ENCODE data around the gene GPATCH3.
A peak's percentile ranks its signal among the peaks of the same experiment; 100 is the strongest.
"Not testable (repeated sequence)": the region's sequence is repeated elsewhere in the genome, so short reads cannot be mapped to it uniquely, and the experiment has no call there.

GPATCH3 gene, protein sequence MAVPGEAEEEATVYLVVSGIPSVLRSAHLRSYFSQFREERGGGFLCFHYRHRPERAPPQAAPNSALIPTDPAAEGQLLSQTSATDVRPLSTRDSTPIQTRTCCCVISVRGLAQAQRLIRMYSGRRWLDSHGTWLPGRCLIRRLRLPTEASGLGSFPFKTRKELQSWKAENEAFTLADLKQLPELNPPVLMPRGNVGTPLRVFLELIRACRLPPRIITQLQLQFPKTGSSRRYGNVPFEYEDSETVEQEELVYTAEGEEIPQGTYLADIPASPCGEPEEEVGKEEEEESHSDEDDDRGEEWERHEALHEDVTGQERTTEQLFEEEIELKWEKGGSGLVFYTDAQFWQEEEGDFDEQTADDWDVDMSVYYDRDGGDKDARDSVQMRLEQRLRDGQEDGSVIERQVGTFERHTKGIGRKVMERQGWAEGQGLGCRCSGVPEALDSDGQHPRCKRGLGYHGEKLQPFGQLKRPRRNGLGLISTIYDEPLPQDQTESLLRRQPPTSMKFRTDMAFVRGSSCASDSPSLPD

DNA sequence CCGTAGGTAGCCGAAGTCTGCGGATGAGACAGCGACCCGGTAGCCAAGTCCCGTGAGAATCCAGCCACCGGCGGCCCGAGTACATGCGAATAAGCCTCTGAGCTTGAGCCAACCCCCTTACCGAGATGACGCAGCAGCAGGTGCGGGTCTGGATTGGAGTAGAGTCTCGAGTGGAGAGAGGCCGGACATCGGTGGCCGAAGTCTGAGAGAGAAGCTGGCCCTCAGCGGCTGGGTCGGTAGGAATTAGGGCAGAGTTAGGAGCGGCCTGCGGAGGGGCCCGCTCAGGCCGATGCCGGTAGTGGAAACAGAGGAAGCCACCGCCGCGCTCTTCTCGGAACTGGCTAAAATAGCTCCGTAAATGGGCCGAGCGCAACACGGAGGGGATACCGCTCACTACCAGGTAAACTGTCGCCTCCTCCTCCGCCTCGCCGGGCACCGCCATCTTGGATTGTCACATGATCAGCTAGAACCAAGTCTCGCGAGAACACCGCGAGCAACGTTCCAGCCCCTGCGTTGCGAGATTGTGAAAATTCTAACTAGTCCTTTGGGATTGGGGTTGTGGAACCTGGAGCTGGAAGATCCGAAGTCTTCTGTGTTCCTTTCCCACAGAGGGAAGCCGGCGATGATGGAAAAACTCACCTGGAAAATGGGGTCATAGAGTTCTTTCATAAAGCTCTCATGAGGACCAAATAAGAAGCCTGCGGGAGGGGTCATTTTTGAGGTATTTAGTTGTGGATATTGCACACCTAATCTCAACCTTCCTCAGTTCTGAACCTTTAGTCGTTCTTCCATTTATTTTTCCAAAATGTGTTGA lies at the start of gene GPATCH3:
GPATCH3 (minus strand) TSS at position 467 of the 814 bp plus-strand sequence; CDS start at position 442, 25 bp downstream.
- peak; percentile 75 to 80 (median 76) for DNase-seq

DNA sequence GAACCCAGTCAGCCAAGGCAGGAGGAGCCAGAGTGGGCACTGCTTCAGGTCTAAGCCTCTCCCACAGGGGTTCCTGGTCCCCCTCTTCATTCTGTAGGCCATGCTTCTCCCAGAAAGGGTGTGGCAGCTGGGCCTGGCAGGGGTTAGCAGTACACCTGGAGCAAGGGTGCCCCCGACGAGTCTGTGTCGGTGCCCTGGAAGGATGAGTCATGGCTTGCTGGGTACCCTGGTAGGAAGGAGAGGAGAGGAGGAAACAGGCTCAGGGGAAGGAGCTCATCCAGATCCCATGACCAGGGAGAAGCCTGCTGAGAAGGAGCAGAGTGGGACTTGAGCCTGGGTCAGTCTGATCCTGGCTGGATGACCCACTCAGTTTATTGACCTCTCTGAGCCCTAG lies 49.7 kb upstream of the GPATCH3 start:
- DNase-seq = no peak

DNA sequence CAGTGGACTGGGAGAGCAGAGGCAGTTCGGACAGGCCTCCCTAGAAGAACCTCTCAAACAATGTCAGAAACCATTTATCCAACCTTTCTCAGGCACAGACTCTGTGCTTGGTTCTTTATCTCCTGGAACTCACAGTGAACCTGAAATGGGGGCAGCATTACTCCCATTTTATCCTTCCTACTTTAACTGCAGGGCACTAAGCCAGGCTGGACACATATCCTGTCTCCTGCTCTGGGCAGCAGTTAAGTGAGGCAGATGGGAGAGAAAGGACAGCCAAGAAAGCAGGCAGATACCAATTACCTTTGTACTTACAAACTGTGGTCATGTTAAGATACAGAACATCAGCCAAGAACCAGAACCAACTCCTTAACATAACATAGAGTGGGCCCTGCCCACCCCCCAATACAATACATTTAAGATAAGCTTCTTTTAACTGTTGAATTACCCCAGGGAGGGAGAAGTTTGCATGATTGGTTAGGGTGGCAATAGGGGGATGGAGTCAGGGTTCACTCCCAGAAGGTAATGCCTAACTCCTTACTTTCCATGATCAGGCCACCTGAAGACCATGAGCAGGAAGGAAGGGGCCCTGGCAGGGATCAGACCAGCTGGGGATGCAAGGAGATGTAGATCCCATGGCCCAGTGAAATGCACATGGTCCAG lies 49.1 kb upstream of the GPATCH3 start:
- DNase-seq = no peak

DNA sequence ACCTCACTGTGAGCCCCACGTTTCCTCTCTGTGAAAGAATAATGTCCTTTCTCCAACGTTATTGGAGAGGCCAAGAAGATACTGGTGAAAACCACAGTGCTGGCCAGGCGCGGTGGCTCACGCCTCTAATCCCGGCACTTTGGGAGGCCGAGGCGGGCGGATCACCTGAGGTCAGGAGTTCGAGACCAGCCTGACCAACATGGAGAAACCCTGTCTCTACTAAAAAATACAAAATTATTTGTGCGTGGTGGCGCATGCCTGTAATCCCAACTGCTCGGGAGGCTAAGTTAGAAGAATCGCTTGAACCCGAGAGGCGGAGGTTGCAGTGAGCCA lies 48.4 kb upstream of the GPATCH3 start:
- DNase-seq = not testable (repeated sequence)

DNA sequence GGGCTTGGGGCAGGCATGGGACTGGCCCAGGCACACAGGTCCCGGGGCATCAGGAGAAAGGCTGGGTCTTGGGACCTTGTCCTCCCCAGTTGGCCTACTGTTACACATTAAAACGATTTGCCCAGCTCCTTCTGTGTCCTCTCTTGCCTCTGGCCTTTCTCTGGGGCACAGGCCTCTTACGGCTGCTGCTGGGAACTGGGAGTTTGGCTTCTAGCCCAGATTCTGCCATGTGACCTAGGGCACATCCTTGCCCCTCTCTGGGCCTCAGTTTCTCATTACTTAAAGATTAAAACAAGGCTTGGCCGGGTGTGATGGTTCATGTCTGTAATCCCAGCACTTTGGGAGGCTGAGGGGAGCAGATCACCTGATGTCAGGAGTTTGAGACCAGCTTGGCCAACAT lies 46.0 kb upstream of the GPATCH3 start:
- DNase-seq = no peak

DNA sequence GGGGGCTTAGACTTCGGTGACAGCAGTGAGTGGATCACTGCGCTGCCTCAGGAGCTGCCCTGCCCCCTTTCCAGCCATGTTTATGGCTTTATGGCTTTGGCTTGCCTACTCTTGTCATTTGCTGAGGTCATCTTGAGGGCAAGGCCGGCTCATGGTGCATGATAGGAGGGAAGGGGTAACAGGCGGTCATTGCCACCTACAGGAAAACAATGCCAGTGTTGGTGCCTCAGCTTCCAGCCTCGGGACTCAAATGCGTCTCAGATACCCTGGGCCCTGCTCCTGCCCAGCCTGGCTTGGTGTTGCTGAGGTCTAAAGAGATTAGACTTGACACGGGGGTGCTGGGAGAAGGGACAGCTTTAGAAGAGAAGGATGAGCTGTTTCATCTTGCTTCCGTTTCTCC lies 45.5 kb upstream of the GPATCH3 start:
- no peak for DNase-seq

DNA sequence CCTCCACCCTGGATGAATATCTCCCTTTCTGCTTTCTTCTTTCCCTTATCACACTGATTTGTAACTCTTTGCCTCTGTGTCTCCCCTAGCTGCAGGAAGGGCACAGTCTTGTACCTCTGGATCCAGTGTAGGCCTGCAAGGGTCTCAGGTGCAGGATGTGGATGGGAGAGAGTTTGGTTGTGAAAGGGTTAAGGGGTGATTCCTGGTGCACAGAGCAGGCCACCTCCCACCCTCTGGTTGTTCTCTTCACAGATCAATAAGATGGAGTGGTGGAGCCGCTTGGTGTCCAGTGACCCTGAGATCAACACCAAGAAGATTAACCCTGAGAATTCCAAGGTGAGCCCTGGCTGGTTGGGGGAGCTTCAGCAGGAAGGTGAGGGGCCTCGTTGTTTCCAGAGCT lies 44.9 kb upstream of the GPATCH3 start:
- DNase-seq = no peak

DNA sequence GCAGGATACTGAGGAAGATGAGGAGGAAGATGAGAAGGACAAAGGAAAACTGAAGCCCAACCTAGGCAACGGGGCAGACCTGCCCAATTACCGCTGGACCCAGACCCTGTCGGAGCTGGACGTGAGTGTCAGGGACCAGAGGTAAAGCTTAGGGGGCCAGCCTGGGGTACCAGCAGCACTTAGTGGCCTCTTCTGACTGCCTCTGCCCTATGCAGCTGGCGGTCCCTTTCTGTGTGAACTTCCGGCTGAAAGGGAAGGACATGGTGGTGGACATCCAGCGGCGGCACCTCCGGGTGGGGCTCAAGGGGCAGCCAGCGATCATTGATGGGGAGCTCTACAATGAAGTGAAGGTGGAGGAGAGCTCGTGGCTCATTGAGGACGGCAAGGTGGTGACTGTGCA lies 42.4 kb upstream of the GPATCH3 start:
- DNase-seq = no peak

DNA sequence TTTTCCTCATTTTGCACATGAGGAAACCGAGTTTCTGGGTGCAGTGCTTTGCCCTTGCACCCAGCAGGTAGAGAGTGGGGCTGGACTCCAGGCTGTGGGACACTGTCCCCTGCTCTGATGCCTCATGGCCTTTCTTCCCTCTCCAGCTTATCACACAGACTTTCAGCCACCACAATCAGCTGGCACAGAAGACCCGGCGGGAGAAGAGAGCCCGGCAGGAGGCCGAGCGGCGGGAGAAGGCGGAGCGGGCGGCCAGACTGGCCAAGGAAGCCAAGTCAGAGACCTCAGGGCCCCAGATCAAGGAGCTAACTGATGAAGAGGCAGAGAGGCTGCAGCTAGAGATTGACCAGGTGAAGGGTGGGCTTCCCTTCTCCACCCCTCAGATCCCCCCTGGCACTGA lies 41.0 kb upstream of the GPATCH3 start:
- DNase-seq = no peak

DNA sequence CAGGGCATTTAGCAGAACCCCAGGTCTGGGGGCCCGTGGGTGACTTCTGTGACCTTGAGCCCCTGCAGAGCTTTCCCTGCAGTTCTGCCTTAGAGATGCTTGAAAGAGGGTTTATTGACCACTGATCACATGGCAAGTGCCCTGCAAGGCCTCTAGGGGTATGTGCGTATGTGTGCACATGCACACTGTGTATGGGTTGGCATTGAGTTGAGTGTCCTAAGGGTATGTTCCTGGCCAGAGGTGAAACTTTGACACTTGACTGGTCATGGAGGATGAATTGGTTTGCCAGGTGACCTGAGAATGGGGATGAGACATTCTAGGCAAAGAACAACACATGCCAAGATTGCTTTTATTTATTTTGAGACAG lies 38.4 kb upstream of the GPATCH3 start:
- DNase-seq = no peak

DNA sequence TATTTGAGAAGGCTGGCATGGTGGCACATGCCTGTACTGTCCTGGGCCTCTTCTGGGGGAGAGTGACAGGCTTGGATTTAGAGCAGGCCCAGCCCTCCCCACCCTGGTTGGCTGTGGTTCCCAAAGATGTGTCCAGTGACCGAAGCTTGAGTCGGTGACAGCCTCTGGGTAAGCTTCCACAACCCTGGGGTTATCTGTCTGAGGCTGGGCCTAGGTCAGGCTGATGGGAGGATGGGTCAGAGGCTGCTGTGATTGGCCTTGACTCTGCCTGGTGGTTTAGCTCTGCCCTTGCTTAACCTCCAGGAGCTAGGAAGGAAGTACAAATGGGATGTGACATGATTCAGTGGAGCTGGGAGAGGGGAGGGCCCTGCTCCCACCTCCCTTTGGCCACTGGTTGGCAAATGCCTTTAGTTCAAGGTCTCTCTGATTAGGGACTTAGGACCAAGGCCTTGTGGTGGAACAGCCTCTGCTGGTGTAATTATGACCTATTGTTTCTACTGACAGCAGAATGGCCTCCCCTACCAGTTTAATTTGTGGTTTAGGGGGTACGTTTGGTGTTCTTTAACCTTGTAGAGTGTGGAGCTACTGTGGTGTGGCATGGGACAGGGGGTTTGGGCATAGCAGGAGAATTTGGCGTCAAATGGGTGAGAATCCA lies 37.9 kb upstream of the GPATCH3 start:
- no peak for DNase-seq

DNA sequence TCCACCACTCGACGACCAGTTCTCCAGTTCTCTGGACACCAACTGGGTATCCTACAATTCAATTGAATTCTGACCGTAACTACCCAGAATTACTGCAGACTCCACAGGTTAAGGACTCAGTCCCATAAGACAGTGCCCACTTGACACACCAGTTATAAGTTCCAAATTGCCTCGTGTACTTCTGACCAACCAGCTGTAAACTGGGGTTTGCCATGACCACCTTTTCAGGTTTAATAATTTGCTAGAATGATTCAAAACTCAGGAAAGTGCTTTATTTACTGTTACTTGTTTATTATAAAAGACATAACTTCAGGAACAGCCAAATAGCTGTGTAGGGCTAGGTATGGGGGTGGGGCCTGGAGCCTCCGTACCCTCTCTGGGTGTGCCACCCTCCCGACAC lies 36.6 kb upstream of the GPATCH3 start:
- DNase-seq = no peak

DNA sequence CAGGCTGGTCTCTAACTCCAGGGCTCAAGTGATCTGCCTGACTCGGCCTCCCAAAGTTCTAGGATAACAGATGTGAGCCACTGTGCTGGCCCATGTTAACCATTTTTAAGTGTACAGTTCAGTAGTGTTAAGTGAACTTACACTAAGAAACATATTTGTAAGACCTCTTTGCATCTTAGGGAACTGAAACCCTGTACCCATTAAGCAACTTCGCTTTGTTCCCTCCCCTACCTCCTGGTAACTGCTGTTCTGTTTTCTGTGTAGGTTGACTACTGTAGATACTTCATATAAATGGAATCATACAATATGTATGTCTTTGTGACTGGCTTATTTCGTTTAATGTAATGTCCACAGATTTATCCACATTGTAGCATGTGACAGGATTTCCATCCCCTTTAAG lies 32.3 kb upstream of the GPATCH3 start:
- no peak for DNase-seq

DNA sequence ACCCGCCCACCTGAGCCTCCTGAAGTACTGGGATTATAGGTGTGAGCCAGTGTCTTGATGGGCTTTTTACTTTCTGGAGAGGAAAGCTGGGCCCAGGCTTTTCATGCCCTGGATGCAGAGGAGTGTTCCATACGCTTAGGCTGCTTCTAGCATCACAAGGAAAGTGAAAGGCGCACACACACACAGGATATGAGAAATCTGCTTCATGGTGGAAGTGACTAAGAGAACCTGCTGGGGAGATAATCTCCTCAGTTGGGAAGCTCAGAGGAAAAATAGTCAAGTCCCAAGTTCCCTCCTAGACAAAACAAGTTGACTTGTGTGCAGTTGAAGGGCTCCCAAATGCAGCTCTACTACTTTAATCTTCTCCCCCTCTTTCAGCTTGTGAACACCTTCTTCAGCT lies 23.4 kb upstream of the GPATCH3 start:
- DNase-seq = no peak

DNA sequence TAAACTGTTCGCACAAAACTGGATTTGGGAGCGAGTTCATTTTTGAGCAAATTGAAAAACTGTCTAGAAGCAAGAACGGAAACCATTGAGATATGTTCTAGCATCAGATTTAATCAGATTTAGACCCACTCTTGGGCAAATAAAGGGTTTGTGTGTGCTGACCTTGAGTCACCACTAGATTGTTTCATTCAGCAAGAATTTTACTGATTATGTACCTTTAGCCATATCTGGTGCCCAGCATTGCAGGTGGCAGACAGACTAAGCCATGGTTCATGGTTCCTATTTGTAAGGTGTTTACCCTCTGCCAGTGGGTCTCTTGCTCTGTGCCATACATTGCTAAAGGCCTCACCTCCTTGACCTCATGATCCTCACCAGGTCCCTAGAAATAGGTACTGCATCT lies 22.6 kb upstream of the GPATCH3 start:
- DNase-seq = no peak

DNA sequence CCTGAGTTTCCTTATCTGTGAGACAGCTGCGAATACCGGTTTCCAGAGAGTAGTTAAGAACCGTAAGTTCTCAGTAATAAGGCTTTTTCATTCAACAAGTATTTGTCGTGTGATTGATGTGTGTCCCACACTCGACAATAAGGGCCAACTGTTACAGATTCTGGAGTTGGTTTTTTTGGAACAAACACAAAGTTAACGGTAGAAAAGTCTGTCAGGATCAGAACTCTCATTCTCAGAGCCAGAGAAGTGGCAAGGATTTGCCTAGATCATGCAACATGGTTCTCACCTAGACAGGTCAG lies 22.1 kb upstream of the GPATCH3 start:
- no peak for DNase-seq

DNA sequence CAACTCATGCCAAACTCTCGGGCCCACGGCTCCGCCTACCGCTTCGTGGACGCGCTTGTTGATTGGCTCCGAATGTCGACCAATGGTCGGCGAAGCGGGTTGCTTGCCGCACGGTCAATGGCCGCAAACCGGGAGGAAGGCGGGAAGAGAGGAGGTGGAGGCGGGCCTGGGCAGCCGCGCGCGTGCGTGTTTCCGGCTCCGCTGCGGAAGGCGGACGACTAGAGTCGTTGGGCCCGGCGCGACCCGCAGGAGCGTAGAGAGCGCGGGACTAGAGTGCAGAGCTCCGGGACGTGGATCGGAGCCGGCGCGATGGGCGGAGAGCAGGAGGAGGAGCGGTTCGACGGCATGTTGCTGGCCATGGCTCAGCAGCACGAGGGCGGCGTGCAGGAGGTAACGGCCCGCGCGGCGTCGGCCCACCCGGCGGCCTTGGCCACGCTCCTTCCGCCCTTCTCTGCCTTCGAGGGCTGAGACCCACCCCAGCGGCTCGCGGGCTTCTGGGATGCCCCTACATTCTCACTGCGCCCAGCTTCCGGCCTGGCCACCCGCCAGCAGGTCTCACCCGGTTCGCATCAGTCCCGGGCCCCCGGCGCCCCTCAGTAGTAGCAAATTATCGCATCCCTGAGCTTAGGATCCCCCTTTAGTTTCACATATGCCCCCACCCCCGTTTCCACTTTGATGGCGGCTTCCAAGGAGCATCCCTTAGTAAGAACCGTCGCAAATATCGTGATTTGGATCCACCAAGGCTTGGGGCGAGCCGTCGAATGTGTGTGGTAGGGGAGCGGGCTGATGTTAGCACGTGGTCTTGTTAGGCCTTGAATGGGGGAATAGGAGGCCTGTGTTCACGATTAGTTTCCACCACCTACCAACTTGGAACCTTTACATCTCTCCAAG lies 21.5 kb upstream of the GPATCH3 start, which contains the start of gene NUDC:
NUDC (plus strand) TSS at position 204 of the 891 bp plus-strand sequence; CDS start at position 310, 106 bp downstream.
- DNase-seq = peak; percentile 85 to 95 (median 92)

DNA sequence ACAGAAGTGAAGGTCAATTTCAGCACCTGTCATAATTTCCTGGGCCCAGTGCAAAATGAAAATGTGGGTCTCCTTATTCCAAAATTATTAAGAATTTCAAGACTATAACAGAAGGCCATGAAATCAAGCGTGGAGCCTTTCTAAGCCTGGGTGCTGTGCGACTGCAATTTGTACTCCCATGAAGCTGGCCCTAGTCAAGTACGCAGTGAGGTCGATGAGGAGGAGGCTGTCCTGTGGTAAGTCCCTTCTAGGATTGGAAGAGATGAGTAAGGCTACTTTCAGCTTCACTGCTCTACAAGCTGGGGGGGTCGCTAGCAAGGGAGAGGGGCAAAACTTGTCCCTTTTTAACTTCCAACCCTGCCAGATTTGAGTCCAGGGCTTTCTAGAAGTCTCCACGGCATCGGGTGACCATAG lies 20.9 kb upstream of the GPATCH3 start:
- DNase-seq = no peak

DNA sequence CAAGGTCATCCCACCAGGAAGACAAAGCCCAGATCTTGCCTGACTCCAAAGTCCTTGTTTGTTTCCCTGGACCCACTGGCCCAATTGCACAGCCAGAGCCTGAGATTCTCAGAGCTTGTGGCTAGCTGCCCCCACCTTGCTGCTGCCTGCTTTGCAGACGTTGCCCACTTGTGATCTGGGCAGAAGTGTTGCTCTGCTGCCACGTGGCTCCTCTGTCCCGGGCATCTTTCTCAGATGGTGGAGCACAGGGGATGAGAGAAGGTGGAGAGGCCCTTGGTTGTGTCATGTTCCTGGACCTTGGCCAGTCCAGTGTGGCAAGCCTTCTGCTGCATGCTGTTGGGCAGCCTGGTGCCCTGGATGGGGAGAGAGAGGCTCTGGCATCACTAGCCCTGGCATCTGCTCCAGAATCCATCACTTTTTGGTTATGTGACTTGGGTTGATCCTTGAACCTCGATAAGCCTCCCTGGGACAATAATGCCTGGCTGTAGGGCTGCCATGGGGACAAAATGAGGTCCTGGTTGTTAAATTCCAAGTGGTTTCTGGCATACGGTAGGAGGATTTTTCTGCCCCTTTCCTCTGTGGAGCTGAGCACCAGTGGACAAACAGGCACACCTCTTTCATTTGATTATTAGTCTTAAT lies 15.1 kb upstream of the GPATCH3 start:
- DNase-seq = no peak

DNA sequence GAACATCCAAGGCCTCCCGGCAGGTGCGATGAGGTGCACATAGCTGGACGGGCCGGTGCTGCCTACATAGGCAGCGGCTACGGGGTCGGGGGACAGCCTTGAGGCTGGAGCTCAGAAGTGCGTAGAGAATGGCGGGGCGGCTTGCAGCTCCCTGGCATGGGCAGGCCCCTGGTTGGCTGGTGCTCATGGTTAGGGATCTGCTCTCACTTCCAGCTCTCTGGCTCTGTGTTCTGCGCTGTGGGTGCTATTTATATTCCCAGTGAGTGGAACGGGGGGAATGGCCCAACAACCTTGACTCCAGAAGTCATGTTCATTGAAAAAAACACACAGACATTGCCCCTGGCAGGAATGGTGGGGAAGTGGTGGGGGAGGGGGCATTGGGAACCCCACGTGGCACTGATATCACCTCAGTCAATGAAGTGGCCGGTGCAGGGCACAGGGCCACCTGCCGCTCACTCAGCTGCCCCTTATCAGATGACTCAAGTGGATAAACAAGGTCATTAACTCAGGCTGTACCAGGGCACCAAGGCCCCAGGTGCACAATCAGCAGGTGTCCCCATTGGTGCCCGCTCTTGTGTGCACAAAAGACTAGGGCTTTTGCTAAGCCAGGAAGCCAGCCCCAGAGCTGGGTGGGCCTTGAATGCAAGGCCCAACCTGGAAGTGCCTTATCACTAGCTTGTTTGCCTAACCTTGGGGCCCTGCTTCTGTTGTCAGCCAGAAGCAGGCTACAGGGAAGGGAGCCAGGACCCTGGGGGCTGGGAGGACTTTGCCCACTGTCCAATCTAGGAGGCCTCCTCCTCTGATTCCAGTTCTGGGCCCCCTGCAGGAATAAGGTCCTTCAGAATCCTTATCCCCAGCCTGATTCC lies 13.7 kb upstream of the GPATCH3 start, which contains the start of gene NR0B2:
NR0B2 (minus strand) TSS at position 222 of the 866 bp plus-strand sequence; CDS start at position 187, 35 bp downstream.
- no peak for DNase-seq
